Endothelial cell of umbilical vein (primary cell): Measurements from ENCODE around the gene ADIPOR2.

Experiments used
- GATA2 ChIP-seq: IDR thresholded peaks from 2 replicates; pipeline ENCODE4 v1.7.0; 2011; ENCODE audit warnings: low read depth, mild to moderate bottlenecking, moderate library complexity, mixed read lengths, low read length; ENCODE audit not compliant: insufficient read length, insufficient read depth
- POLR2A ChIP-seq: IDR thresholded peaks from 2 replicates; pipeline ENCODE4 v1.6.1; 2012; ENCODE audit warnings: low read depth, mild to moderate bottlenecking, control low read depth, low read length
- POLR2AphosphoS5 ChIP-seq: IDR thresholded peaks from 2 replicates; pipeline ENCODE4 v1.6.1; 2012; ENCODE audit warnings: low read depth, mild to moderate bottlenecking, control low read depth, low read length, moderate library complexity; ENCODE audit not compliant: insufficient read depth
- TF ChIP-seq, protein P1 (sequence below), 2 donors: IDR thresholded peaks; 1 replicate in 1 of 2; 2 replicates in 1 of 2; pipeline ENCODE4 v1.5.1; 2011; ENCODE audit warnings: low read length in 2 of 2, mild to moderate bottlenecking in 2 of 2, moderate library complexity in 2 of 2, control low read depth in 1 of 2, inconsistent platforms in 1 of 2, low read depth in 1 of 2; ENCODE audit not compliant: insufficient read depth in 1 of 2; ENCODE audit errors: extremely low read depth in 1 of 2

DNA sequence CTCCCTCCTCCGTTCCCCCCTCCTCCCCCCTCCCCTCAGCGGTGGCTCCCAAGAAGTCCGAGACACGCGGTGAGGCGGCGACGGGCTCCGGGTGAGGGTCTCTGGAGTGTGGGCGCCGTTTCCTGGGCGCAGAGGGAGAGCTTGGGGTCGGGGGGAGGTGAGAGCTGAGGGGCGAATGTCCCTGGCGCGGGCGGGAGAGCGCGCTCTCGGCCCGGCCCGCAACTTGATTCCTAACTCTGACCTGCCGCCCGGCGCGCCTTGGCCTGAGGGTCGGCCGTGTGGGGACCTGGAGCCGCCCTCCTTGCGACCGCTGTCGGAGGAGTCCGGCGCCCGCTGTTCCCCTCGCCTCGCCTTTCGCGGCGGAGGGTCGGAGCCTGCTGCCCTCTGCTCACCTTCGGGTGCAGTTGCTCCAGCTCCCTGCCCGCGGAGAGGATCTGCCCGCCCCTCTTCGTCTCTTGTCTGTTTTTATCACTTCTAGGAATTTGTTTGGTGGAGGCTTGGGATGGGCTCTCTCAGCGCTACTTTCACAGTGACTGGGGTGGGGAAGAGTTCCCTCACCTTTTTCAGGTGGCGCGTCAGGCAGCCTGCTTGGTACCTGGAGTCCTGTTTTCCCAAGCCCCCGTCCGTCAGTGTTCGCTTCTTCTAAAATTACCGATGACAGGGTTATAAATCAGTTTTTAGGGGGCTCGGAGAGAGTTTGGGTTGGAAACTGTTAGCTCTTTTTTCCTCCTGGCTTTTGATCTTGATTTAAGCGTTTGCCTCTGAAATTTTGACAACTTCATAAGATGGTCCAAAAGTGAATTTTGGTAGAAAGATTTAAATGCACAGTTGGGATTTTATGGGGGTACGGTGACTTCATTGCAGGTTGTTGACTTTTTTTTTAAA, 495 bp downstream of the ADIPOR2 start:
- TF ChIP-seq POLR2AphosphoS5 (no peak), POLR2A (no peak), GATA2 (no peak)
- TF ChIP-seq, protein P1, sequence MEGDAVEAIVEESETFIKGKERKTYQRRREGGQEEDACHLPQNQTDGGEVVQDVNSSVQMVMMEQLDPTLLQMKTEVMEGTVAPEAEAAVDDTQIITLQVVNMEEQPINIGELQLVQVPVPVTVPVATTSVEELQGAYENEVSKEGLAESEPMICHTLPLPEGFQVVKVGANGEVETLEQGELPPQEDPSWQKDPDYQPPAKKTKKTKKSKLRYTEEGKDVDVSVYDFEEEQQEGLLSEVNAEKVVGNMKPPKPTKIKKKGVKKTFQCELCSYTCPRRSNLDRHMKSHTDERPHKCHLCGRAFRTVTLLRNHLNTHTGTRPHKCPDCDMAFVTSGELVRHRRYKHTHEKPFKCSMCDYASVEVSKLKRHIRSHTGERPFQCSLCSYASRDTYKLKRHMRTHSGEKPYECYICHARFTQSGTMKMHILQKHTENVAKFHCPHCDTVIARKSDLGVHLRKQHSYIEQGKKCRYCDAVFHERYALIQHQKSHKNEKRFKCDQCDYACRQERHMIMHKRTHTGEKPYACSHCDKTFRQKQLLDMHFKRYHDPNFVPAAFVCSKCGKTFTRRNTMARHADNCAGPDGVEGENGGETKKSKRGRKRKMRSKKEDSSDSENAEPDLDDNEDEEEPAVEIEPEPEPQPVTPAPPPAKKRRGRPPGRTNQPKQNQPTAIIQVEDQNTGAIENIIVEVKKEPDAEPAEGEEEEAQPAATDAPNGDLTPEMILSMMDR (IDR thresholded peaks at IDR 0.05; ENCODE audit: extremely low read depth in 1 of 2, insufficient read depth in 1 of 2, low read depth in 1 of 2, low read length in 2 of 2), result no peak
